ENCODE measurements around the gene DEFB127. TPM values are rescaled to one million over a fixed set of nuclear protein-coding genes. Genes with fewer than 3 reads are reported as not detected.

DEFB127 gene
- total RNA-seq, 2 experiments from 2014 or later = not detected

Other genes with a start within 250 kb of the DEFB127 start
- gene DEFB125, start 69.8 kb upstream of the DEFB127 start, total RNA-seq = not detected
- gene DEFB126, start 14.9 kb upstream of the DEFB127 start, total RNA-seq = not detected
- not detected for gene DEFB128, start 32.3 kb downstream of the DEFB127 start, total RNA-seq
- gene DEFB129, start 69.8 kb downstream of the DEFB127 start, total RNA-seq = not detected
- gene DEFB132, start 100.3 kb downstream of the DEFB127 start, total RNA-seq = not detected
- gene C20orf96, start 133.3 kb downstream of the DEFB127 start, total RNA-seq = 1 to 10 TPM; 7.1 to 7.4 TPM
- gene ZCCHC3, start 140.1 kb downstream of the DEFB127 start, total RNA-seq = 10 to 100 TPM; 17.8 to 18.0 TPM
- 10 to 100 TPM; 12.8 to 13.0 TPM for gene SOX12, start 168.1 kb downstream of the DEFB127 start, total RNA-seq
- gene NRSN2, start 189.7 kb downstream of the DEFB127 start, total RNA-seq = 1 to 10 TPM; 8.0 to 8.7 TPM
- 10 to 100 TPM; 59.5 to 62.5 TPM for gene TRIB3, start 223.3 kb downstream of the DEFB127 start, total RNA-seq

Measured in activated CD8-positive, alpha-beta T cell treated with anti-CD3 and anti-CD28 coated beads for 36 hours (primary cell).